Lung (tissue), 12 donors: ENCODE data around the gene DLX1. TPM values are rescaled to one million over a fixed set of nuclear protein-coding genes. Genes with fewer than 3 reads are reported as not detected.

Source experiments
- ATAC-seq: fragments of 200-7000 bp; cut with Tn5 transposase; one replicate; pipeline ENCODE4 v1.9.1; 2020; ENCODE audit warnings: moderate number of reproducible peaks; ENCODE audit not compliant: insufficient read depth, low FRiP score
- DNase-seq, 3 donors: peaks; one replicate each; pipeline ENCODE4 v3.0.0-alpha.2; 2013 to 2017
- H3K27ac ChIP-seq, 2 donors: one replicate each; pipeline ENCODE4 v1.5.1; 2013; ENCODE audit warnings: mild to moderate bottlenecking in 2 of 2, moderate library complexity in 2 of 2, control low read depth in 1 of 2, inconsistent platforms in 1 of 2, low read depth in 1 of 2, low read length in 1 of 2
- H3K27me3 ChIP-seq, 3 donors: one replicate each; pipeline ENCODE4 v1.5.1; 2013; ENCODE audit warnings: low read length in 2 of 3; ENCODE audit not compliant: control insufficient read depth in 3 of 3, insufficient read depth in 3 of 3
- H3K36me3 ChIP-seq, 4 donors: one replicate each; pipeline ENCODE4 v1.5.1; 2013; ENCODE audit warnings: low read length in 4 of 4, mild to moderate bottlenecking in 1 of 4, moderate library complexity in 1 of 4; ENCODE audit not compliant: control insufficient read depth in 4 of 4, insufficient read depth in 4 of 4
- H3K4me1 ChIP-seq, 5 donors: one replicate each; pipeline ENCODE4 v1.5.1; 2013; ENCODE audit warnings: low read length in 5 of 5, mild to moderate bottlenecking in 2 of 5, moderate library complexity in 1 of 5; ENCODE audit not compliant: control insufficient read depth in 5 of 5, insufficient read depth in 5 of 5
- H3K4me3 ChIP-seq: one replicate; pipeline ENCODE4 v1.5.1; 2013; ENCODE audit warnings: mild to moderate bottlenecking, control low read depth, moderate library complexity
- H3K9ac ChIP-seq, 2 donors: one replicate each; pipeline ENCODE4 v1.5.1; 2013; ENCODE audit warnings: low read length in 2 of 2, control low read depth in 1 of 2; ENCODE audit not compliant: insufficient read depth in 1 of 2
- H3K9me3 ChIP-seq, 4 donors: one replicate each; pipeline ENCODE4 v1.5.1; 2013; ENCODE audit warnings: low read length in 3 of 4, mild to moderate bottlenecking in 1 of 4, moderate library complexity in 1 of 4; ENCODE audit not compliant: control insufficient read depth in 4 of 4, insufficient read depth in 3 of 4
- CTCF ChIP-seq: IDR thresholded peaks from 2 replicates; pipeline ENCODE4 v1.5.1; 2012; ENCODE audit warnings: mild to moderate bottlenecking; ENCODE audit errors: control extremely low read depth, extremely low read depth
- WGBS, 2 donors: extraction: QIAGEN DNeasy Blood & Tissue Kit; methylation state at CpG; one replicate each; pipeline ENCODE4 v1.1.7; 2013; 5-methylcytosine and 5-hydroxymethylcytosine counted together
- polyA plus RNA-seq, 2 donors: library from polyadenylated mRNA; stranded (reverse); fragments of 200-250 nt; gene quantifications; one replicate each; pipeline ENCODE4 v1.2.1, GENCODE V29; 2013
- total RNA-seq, 2 donors: library from RNA; depleted of rRNA in 1 of 2; stranded (reverse); fragments of >200 nt in 1 of 2; gene quantifications; one replicate each; pipeline ENCODE4 v1.2.1, GENCODE V29; 2014 to 2021
- donor health status: control.
- donor health status: control.
- donor health status: Bipolar disorder and iron deficiency.
- donor health status: healthy.
- donor health status: DM: yes; HTN: yes; CAD: no.

Gene DLX1
- total and polyA plus RNA-seq, 4 donors: 0.05 TPM; not detected in 3

- no peak for DNase-seq
- Histone ChIP-seq H3K9me3 (no peaks in the 10 kb centered on the region), H3K27ac (no peak overlapping the region), H3K9ac (no peak overlapping the region), H3K27me3 (peaks cover 0 to 6% (median 0%) of the 10 kb centered on the region in 3 donors), H3K36me3 (no peaks in the 10 kb centered on the region), H3K4me3 (no peak overlapping the region), H3K4me1 (no peaks in the 10 kb centered on the region)
- WGBS, 2 donors: 78 to 87% methylated on average over 5 of the region's 5 CpGs
- no peak for TF ChIP-seq CTCF
- ATAC-seq: no peak
Measured at GRCh38 chr2:172116107-172116506, 30.8 kb downstream of the DLX1 start.

GRCh38 chr2:172119089-172119488 lies 33.8 kb downstream of the DLX1 start:
- no peak for ATAC-seq
- no peak overlapping the region for H3K9ac ChIP-seq

GRCh38 chr2:172120118-172120517 lies 34.8 kb downstream of the DLX1 start:
- Histone ChIP-seq H3K9me3 (no peaks in the 10 kb centered on the region), H3K9ac (no peak overlapping the region), H3K36me3 (no peaks in the 10 kb centered on the region), H3K4me3 (no peak overlapping the region), H3K27ac (no peak overlapping the region), H3K4me1 (no peaks in the 10 kb centered on the region), H3K27me3 (no peaks in the 10 kb centered on the region)
- WGBS, 2 donors: 62 to 74% methylated on average over 2 of the region's 2 CpGs
- no peak for ATAC-seq
- no peak for DNase-seq
- no peak for TF ChIP-seq CTCF

More at GRCh38 chr2:172119089-172119488, 33.8 kb downstream of the DLX1 start:
- Histone ChIP-seq H3K27me3 (no peaks in the 10 kb centered on the region), H3K27ac (no peak overlapping the region), H3K9me3 (no peaks in the 10 kb centered on the region), H3K4me1 (no peaks in the 10 kb centered on the region), H3K4me3 (no peak overlapping the region), H3K36me3 (no peaks in the 10 kb centered on the region)
- DNase-seq: no peak
- no peak for TF ChIP-seq CTCF

- no peaks in the 10 kb centered on the region for H3K4me1 ChIP-seq
- no peaks in the 10 kb centered on the region for H3K36me3 ChIP-seq
- ATAC-seq: no peak
- H3K4me3 ChIP-seq: no peak overlapping the region
- H3K9ac ChIP-seq: no peak overlapping the region
- H3K27ac ChIP-seq: no peak overlapping the region
- DNase-seq: no peak
- no peak for TF ChIP-seq CTCF
- H3K27me3 ChIP-seq: no peaks in the 10 kb centered on the region
- H3K9me3 ChIP-seq: no peaks in the 10 kb centered on the region
Measured at GRCh38 chr2:172128484-172128883, 43.2 kb downstream of the DLX1 start.
